NT2/D1 (cell line): ENCODE measurements around the gene NGRN.

Source experiments
- YY1 ChIP-seq: IDR thresholded peaks from 2 replicates; pipeline ENCODE4 v1.6.1; 2011; ENCODE audit not compliant: insufficient read length, insufficient read depth
- ZNF274 ChIP-seq: IDR thresholded peaks from 2 replicates; pipeline ENCODE4 v1.6.1; 2011; ENCODE audit warnings: mild to moderate bottlenecking, low read depth, low read length

- no peak for TF ChIP-seq ZNF274
- no peak for TF ChIP-seq YY1
Measured at GRCh38 chr15:90264671-90265070, 801 bp upstream of the NGRN start.
